GF-D8 (cell line): ENCODE measurements around the gene ARSK.
A peak's percentile ranks its signal among the peaks of the same experiment; 100 is the strongest.

Source experiments
- DNase-seq: peaks from one replicate; lab custom pipeline; 2025; lab: John Stamatoyannopoulos, UW

The ARSK gene, protein sequence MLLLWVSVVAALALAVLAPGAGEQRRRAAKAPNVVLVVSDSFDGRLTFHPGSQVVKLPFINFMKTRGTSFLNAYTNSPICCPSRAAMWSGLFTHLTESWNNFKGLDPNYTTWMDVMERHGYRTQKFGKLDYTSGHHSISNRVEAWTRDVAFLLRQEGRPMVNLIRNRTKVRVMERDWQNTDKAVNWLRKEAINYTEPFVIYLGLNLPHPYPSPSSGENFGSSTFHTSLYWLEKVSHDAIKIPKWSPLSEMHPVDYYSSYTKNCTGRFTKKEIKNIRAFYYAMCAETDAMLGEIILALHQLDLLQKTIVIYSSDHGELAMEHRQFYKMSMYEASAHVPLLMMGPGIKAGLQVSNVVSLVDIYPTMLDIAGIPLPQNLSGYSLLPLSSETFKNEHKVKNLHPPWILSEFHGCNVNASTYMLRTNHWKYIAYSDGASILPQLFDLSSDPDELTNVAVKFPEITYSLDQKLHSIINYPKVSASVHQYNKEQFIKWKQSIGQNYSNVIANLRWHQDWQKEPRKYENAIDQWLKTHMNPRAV

DNA sequence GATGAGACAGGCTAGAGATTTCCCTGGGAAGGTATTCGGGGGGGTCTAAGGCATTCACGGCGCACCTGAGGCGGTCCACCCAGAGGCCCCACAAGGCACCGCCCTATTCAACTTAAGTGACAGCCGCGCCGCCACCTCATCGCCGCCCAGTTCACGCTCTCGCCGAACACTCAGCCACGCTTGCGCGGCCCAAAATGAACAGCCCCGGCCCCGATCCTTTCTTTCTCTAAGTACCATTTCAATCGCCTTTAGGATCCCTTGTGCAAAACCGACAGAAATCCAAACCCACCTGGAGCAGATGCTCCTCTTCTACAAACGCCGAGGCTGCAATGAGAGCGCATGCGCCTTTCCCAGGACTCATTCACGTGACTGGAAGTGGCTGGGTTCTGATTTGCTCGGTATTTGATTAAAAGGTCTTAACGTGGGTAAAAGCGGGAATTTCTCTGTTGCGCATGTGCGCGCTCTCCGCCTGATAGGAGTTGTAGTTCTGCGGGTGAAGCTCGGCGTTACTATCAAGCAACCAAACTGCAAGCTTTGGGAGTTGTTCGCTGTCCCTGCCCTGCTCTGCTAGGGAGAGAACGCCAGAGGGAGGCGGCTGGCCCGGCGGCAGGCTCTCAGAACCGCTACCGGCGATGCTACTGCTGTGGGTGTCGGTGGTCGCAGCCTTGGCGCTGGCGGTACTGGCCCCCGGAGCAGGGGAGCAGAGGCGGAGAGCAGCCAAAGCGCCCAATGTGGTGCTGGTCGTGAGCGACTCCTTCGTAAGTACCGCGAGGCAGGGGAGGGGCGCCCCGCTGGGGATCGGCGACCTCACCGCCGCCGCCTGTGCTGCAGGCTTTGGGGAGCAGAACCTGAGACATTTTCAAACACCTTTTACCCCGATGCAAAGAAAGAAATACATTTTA is at the start of gene ARSK, which contains the start of gene SKIC3:
Gene ARSK, plus strand, starts transcription at position 455 of the 902 bp plus-strand sequence. Its CDS starts 178 bp downstream, at position 633.
Gene SKIC3, minus strand, starts transcription at position 331 of the 902 bp plus-strand sequence. CDS start 7,827 bp downstream, outside the sequence.
- DNase-seq: peak; percentile 84

DNA sequence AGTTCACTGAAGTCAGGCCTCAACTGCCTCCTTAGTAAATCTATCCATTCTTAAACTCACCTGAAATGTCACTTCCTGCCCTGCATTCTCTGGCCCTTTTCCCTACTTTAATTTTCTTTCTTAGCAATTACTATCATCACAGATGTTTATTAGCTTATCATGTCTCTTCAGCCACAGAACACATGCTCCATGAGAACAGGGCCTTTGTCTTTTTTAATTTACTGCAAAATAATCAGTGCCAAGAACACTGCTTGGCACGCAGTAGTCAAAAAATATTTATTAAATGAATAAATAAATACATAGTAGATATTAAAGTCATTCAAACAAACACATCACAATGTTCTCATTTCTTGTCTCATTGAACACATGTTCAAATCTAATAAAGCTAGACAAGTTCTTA is 46.4 kb upstream of the ARSK start:
- no peak for DNase-seq

DNA sequence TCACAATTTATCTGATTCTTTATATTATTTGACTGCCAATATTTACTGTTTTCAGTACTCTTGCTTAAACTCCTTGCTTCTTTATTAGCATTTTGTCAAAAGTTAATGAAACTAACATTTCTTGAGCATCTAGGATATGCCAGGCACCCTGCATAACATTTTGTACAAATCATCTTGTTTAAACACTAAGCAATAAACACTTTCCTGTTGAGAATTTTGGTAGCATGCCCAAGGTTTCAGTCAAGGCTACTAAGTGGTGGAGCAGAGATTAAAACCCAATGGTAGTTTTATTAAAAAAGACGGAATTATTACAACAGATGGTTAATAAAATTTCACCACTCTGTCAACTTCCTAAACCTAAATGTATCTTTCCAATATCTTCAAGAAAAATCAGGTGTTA is 43.3 kb upstream of the ARSK start:
- DNase-seq: no peak

DNA sequence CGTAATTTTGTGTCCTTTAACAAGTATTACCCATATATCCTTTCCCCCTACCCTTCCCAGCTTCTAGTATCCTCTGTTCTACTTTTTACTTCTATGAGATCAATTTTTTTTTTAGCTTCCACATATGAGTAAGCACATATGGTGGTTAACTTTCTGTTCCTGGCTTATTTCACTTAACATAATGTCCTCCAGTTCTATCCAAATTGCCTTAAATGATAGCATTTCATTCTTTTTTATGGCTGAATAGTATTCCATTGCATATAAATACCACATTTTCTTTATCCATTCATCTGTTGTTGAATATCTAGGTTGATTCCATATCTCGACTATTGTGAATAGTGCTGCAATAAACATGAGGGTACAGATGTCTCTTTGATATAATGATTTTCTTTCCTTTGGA is 36.5 kb upstream of the ARSK start:
- no peak for DNase-seq

DNA sequence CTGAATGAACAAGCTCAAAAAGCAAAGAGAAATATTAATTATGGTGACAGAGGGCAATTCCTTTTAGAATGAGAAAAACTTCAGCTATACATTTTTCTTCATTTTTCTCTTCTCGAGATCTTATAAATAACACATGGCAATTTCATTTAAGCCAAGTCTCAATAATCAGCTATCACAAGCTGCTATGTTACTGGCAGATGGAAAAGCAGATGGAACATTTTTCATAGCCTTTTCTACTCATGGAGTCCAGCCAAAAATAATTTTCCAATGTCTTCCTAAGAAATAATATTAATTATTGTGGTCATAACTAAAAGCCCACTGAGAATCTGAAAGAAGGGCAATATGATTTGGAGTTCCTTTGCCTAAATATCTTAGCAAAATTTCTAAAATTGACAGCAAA is 35.8 kb upstream of the ARSK start:
- no peak for DNase-seq

DNA sequence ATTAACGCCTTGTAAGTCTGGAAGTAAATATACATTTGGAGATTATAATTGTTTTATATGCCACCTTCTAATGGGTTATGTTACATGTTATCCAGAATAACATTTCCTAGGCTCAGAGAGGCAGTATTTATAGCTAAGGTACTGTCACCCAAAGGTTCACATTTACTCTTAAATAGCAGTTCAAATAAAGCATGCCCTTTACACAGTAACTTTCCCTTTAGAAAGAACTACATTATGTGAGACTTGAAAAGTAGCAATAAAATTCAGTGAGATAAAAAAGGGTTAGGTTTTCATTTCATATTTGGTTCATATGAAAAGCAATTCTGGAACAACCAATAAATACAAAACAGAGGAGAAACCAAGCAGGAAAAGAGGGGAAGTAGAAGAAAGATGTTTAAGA is 35.2 kb upstream of the ARSK start:
- DNase-seq: no peak

DNA sequence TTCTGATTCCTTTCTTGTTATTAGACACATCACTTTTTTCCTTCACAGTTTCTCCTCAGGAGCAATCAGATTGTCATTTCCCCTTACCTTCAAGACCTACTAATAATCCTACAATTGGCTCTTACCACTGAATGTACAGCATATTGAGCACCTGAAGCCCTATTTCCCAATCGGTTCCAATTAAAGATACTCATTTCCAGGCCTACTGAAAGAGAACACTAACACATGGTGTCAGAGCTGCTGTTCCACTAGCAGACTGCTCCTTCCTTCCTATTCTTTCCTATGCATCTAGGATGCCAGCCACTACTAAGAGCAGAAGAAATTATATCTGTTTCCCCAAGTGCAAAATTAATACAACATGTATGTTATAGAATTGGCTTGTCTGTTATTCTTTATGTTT is 34.7 kb upstream of the ARSK start:
- DNase-seq: no peak

DNA sequence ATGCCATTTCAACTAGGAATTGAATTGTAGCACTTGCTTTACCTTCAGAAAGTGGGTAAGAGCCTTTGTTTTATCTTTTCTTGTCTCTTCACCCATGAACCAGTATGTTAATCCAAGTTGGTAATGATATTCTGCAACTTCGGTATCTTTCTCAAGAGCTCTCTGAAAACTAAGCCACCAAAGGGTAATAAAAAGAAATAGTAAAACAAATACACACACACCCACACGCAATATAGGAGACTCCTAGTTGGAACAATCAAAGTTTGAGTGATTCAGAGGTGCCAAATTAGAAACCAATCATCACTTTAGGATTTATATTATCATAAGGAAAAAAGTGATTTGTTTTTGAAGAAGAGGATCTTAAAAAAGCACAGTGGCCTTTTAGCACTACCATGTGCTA is 30.5 kb upstream of the ARSK start:
- DNase-seq: no peak

DNA sequence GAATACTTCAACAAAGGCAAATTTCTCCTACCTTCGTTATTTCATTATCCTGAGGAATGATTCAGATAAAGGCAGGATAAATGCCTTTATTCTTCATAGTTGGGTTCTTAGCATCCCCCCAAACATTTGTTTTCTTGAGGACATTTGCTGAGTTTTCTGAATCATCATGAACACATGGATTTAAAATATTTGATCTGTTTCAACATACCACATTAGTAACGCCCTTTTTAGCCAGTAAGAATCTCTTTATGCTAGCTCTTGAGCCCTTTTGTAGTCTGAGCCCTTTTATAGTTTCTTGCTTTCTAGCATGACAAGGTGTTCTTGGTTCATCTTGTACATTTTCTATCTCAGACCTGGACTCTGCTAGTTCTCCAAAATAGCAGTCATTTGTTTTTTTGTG is 28.0 kb upstream of the ARSK start:
- no peak for DNase-seq

DNA sequence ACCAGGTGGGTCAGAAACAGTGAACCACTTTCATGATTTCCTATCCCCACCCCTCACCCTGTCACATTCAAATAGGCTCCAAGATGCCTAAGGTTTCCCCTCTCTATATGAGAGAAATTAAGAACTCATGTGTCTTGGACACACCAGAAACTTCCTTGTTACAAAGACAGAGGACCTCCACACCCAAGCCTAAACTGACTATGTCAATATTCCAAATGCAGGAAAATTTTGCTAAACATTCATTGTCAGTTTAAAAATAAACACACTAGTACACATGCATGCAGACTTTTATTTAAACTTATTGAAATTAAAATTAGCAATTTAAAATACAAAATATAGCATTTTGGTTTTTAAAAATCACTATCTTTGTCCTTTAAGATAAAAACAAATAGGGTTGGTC is 26.3 kb upstream of the ARSK start:
- DNase-seq: no peak

DNA sequence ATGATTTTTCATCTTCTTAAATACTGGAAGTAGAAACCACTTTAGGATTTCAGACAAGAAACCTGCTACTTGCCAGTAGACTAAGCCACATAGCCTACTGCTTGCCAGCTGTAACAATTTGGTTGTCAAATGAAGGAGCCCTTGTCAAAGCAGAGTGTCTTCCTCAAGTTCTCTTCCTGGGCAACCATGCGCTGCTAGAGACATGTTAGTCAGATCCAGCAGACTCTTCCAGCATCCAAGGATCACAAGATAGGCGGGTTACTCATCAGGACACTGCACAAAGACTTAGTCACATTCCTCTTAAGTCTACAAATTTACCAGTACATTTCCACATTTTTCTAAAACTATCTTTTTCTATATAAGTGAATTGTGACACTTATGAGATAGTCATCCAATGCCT is 24.5 kb upstream of the ARSK start:
- DNase-seq: no peak

DNA sequence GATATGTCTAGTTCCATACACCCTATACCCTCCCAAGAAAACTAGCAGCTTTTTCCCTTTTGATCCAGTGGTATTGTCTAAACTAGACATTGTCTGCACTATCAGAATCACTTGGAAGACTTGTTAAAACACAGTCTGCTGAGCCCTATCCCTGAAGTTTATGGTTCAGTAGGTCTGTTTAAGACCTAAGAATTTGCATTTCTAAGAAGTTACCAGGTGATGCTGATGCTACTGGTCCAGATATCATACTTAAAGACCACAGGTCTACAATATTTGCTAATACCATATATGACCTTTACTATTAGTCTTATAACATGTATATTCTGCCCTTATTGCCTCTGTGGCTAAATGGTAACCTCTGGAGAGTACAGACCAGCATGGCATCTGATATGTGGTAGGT is 23.4 kb upstream of the ARSK start:
- no peak for DNase-seq

DNA sequence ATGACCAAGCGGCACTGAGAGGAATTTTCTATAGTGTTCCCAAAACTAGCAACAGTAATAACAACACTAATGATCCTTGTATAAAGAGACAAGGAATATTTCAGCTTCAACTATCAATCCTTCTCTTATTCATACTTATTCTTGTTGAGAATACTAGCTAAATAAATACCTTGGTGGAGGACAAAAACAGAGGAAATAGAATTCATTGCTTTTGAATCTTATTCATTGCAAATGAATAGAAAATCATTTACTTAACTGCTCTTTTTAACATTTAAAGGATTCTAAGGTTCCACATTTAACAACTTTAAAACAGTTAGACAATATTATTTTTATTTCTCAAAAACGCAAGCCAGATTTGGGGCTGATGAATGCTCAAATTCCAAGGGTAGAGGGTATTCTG is 22.5 kb upstream of the ARSK start:
- DNase-seq: no peak

DNA sequence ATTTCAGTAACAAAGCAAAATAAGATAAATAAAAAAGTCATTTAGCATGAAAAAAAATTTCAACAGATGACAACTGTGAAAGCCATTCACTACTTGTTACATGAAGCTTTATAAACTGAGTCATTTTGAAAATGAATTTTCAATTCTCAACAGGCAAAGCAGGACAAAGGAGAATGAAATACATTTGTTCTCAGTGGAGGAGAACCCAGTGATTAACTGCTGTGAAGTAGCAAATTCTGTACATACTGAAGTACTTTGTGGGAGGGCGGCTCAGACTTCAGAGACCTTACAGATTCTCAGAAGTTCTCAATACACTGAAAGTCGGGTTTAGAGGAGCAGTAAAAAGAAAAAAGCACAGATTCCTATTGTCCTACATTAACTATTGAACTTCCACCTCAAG is 21.8 kb upstream of the ARSK start:
- no peak for DNase-seq

DNA sequence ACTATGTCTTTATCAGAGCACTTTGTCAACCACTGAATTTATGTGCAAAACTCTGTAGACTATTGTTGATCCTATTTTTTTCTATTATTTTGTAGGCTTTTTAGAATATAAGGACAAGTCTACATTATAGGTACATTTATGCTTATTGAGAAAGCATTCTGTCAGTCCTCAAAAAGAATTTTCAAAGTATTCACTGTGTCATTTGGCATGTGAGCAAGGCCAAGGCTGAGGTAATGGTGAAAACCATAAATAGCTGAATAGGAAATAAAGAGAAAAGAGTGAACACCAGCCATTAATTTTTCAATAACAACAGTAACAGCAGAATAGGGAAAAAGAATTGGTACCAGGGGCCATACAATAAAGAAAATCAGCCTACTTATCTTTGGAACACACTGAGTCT is 21.1 kb upstream of the ARSK start:
- no peak for DNase-seq

DNA sequence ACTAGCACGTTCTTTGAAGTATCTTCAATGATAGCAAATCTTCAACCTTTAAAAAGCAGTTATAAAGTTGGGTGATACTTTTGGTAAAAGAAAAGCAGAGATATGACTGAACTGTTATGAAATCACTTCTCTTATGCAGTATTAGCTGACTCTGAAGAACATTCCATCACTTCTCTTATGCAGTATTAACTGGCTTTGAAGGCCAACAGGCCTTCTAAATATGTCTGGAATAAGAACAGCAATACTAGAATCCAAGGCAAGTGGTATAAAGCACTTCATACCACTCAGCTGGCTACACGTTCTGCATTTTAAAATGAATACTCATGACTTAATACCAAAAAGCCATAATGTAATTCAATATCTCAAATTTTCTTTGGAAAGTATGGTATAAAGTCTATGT is 17.4 kb upstream of the ARSK start:
- DNase-seq: no peak

DNA sequence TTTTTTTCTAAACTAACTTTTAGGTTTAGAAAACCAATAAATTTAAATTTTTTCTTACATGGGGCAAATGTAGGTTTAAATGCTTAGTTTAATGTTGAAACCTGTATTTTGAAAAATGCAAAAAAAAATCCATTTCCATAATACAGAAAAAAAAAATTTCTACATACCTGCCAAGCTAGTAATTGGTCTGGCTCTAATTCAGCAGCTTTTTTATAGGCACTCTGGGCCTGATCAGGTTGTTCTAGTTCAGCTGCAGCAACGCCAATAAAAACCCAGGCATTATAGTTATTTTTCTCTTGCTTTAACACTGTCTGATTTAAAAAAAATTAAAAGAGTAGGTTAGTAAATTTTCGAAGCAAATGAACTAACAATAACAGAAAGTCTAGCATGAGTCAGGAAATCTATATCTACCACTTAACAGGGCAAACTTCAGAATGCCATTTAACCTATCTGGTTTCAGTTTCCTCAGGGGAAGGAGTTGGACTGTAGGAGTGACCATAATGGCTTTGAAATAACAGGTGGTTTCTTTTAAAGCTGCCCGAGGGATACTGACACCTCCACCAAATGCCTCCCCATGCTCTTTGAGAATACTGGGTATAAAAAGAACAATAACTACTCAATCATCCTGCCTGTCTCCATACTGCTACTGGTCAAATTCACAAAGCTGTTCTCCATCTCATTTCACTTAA is 11.7 kb upstream of the ARSK start:
- no peak for DNase-seq

DNA sequence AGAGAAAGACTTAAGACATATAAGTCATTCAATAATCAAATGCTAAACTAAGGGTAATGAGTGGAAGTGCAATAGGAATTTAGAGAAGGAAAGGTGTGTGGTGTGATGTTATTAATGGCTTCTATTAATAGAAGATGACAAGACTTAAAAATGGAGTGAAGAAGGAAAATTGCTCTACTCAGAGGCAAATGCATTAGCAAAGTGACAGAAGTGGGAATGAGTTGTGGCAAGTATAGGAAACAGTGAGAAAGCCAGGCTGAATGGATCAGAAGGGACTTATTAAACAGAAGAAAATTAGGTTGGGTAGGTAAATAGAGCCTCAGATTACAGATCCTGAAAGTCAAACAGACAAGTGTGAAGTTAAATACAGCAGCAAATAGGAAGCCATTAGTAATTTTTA is 5.9 kb upstream of the ARSK start:
- no peak for DNase-seq

DNA sequence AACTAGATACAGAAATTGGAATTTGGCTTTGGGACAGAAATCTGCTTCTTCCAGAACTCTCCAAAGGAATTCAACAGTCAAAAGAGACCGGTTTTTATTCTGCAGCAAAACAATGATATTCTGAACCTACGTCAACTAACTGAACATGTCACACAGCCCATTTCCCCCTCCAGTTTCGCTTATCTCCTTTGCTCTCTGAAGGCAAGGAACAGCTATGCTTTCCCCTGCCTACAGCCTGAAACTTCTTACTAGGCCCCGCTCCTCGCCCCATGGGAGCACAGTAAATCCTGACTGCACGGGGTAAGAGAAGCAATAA is 612 bp upstream of the ARSK start:
- DNase-seq: no peak

DNA sequence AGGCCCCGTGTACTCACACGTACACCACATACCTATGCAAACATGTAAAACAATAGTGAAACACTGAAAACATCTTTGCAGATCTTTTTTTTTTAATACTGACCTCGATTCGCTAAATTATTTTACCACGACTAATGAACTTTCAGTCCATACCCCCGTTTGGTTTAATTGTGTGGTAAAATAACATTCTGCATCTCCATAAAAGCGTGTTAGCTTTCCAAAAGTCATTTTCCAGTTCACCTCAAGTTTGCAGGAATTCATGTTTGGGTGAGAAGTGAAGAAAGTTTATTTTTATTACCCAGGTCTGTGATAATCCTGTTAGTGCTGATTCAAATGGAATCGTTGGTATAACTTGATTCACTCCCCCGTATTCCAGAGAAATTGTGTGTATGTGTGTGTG is 652 bp downstream of the ARSK start:
- no peak for DNase-seq

DNA sequence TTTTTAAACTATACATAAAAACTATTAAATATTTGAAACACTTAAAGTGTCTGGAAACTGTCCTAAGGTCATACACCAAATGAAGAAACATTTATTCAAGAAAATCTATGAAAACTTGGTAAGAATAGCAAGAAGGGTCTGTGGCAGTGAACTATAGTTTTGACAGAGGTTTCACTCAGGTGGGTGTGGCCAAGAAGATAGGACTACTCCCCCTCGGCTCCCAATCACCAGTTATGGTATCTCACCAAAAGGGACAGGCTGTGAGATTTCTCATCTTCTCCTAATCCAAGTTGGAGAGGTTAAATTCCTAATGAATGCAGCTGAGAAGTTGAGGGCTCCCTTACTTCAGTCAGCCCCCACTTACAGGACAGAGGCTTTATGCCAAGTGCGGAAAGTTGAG is 2.9 kb downstream of the ARSK start:
- DNase-seq: no peak

DNA sequence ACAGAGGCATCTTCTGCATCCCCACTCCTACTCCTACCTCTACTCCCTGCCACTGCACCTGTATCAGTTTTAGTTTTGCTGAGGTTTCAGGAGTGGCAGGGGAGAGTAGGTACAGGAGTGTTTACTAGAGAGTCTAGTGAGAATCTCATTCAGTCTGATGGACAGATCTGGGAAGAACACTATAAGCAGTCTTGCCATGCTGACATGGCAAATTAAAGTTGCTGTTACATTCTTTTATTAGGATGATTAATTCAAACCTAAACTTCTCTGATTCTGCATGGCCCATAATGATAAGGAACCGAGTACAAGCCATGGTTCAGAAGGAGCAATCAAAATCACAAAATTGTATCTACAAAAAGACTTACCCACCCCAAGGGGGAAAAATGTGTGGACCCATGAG is 7.4 kb downstream of the ARSK start:
- DNase-seq: no peak

DNA sequence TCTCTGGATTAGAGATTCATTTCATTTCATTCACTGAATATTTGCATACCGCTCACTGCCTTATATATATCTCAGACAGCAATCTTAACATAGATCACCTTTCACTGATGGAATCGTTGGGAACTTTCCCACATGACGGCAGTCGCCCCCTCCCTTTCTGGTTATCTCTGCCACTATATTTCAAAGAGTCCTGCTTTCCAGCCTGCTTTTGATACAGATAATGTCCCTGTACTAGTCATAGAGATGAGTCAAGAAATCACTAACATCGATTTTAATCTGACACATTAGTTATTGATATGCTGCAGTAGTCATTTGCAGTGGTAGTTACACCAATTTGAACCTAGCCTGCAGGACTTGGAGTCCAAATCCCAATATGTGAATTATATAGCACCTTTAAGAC is 8.5 kb downstream of the ARSK start:
- DNase-seq: no peak
